Caco-2 (cell line): ENCODE results near the gene RIIAD1. TPM values are rescaled to one million over a fixed set of nuclear protein-coding genes. Genes with fewer than 3 reads are reported as not detected.

Experiments used
- BruUV-seq: library from RNA; stranded (reverse); fragments of 400-500 nt; replicated peaks from 2 replicates; lab custom pipeline; 2021; lab: Mats Ljungman, UMichigan
- CTCF ChIA-PET: fragments of 300-600 bp; sonication (Branson Sonifier 250); formaldehyde crosslinking; loops from one replicate; lab custom pipeline; 2022; ENCODE audit warnings: antibody characterized with exemption; lab: Charles Lee
- POLR2A ChIA-PET: fragments of 300-600 bp; sonication (Branson Sonifier 250); formaldehyde crosslinking; loops from one replicate; lab custom pipeline; 2022; ENCODE audit warnings: antibody characterized with exemption; lab: Charles Lee
- DNase-seq, 2 experiments: peaks; one replicate each; pipeline versions ENCODE4 v3.0.0 to v3.0.0-alpha.2; 2020 to 2022
- H3K27me3 ChIP-seq: replicated peaks from 2 replicates; pipeline ENCODE4 v1.6.0; 2011; ENCODE audit warnings: low read length; ENCODE audit not compliant: control insufficient read depth, insufficient read depth
- H3K36me3 ChIP-seq: 2 replicates; pipeline ENCODE4 v1.5.1; 2011; ENCODE audit warnings: low read length; ENCODE audit not compliant: control insufficient read depth, insufficient read depth
- H3K4me1 ChIP-seq: fragments of 250-450 bp; sonication (Bioruptor Pico); 2 replicates; pipeline ENCODE4 v1.5.1; 2020; ENCODE audit warnings: mild to moderate bottlenecking
- H3K4me3 ChIP-seq: 2 replicates; pipeline ENCODE4 v1.5.1; 2011; ENCODE audit warnings: low read depth, mild to moderate bottlenecking, control low read depth, low read length
- H3K9me3 ChIP-seq: fragments of 250-450 bp; sonication (Bioruptor Pico); 2 replicates; pipeline ENCODE4 v1.5.1; 2020; ENCODE audit warnings: mild to moderate bottlenecking, moderate library complexity
- H3K27ac Mint-ChIP-seq: one replicate; pipeline ENCODE4 v1.8.0; 2022; ENCODE audit warnings: mixed read lengths; ENCODE audit not compliant: unreplicated experiment
- H3K27me3 Mint-ChIP-seq: one replicate; pipeline ENCODE4 v1.8.0; 2022; ENCODE audit warnings: mixed read lengths; ENCODE audit not compliant: insufficient read depth, unreplicated experiment
- H3K36me3 Mint-ChIP-seq: one replicate; pipeline ENCODE4 v1.8.0; 2022; ENCODE audit warnings: mild to moderate bottlenecking, mixed read lengths; ENCODE audit not compliant: insufficient read depth, unreplicated experiment
- H3K4me1 Mint-ChIP-seq: one replicate; pipeline ENCODE4 v1.8.0; 2022; ENCODE audit warnings: low read depth, mixed read lengths; ENCODE audit not compliant: unreplicated experiment
- H3K4me3 Mint-ChIP-seq: one replicate; pipeline ENCODE4 v1.8.0; 2022; ENCODE audit warnings: mild to moderate bottlenecking, moderate library complexity, mixed read lengths; ENCODE audit not compliant: unreplicated experiment
- H3K9me3 Mint-ChIP-seq: one replicate; pipeline ENCODE4 v1.8.0; 2022; ENCODE audit warnings: mixed read lengths; ENCODE audit not compliant: unreplicated experiment
- intact Hi-C: fragments of 100-400 bp; cut with micrococcal nuclease; formaldehyde crosslinking; loops from one replicate; pipeline ENCODE4 v1.10.0; 2022; ENCODE audit not compliant: unreplicated experiment
- total RNA-seq: library from RNA; stranded (reverse); gene quantifications from 2 replicates; pipeline ENCODE4 v1.2.3, GENCODE V29; 2022
- TF ChIP-seq, protein P1 (sequence below), 2 experiments: fragments of 200-600 bp in 1 of 2; IDR thresholded peaks; 1 replicate in 1 of 2; 2 replicates in 1 of 2; pipeline versions ENCODE4 v1.5.1 to v1.8.0; 2011 to 2022; ENCODE audit warnings: antibody characterized with exemption in 1 of 2, control low read depth in 1 of 2, inconsistent platforms in 1 of 2, low read depth in 1 of 2, low read length in 1 of 2, mild to moderate bottlenecking in 1 of 2, moderate library complexity in 1 of 2; ENCODE audit not compliant: insufficient read depth in 1 of 2, severe bottlenecking in 1 of 2, unreplicated experiment in 1 of 2

Gene RIIAD1
- total RNA-seq, 1 experiment from 2014 or later = 1.0 TPM

DNA sequence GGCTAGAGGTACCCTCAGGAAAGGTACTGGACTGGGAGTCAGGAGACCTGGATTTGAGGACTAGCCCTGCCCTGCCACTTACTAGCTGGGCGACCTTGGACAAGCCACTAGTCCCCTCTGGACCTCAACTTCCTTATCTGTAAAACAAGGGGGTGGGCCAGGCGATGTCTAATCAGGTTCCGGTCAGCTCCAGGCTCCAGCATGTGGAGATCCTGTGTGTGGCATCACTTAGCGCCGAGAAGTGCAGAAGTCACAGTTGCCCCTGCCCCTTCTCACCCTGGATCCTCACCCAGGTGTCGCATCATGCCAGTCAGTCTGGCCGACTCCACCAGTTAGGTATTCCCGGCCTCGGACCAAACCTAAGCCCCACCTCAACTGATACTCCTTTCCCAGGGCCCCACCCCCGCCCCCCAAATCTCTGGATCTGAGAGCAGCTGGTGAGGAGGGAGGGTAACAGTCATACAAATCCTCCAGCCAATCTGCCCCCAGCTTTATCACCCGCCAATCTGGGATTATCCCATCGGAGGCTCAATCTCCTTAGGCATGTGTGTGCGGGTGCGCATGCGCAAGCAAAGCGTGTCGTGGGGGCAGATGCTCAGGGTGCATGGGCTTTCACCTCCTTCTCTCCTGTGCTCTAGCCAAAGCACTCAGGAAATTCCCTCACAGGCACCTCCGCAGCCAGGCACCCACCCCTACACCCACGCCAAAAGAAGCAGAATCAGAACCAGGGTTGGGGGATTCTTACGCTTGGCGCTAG lies 10.1 kb upstream of the RIIAD1 start:
- Mint-ChIP-seq H3K4me1 (peaks cover 13% of the 10 kb centered on the region), H3K27ac (no peak overlapping the region), H3K4me3 (no peak overlapping the region), H3K9me3 (no peaks in the 10 kb centered on the region), H3K27me3 (no peaks in the 10 kb centered on the region), H3K36me3 (no peaks in the 10 kb centered on the region)
- H3K4me1 ChIP-seq = peaks cover 19% of the 10 kb centered on the region
- intact Hi-C loops = no loop called here
- no peaks in the 10 kb centered on the region for H3K36me3 ChIP-seq
- no TSS peak for BruUV-seq
- no peaks in the 10 kb centered on the region for H3K9me3 ChIP-seq
- TF ChIP-seq, protein P1, sequence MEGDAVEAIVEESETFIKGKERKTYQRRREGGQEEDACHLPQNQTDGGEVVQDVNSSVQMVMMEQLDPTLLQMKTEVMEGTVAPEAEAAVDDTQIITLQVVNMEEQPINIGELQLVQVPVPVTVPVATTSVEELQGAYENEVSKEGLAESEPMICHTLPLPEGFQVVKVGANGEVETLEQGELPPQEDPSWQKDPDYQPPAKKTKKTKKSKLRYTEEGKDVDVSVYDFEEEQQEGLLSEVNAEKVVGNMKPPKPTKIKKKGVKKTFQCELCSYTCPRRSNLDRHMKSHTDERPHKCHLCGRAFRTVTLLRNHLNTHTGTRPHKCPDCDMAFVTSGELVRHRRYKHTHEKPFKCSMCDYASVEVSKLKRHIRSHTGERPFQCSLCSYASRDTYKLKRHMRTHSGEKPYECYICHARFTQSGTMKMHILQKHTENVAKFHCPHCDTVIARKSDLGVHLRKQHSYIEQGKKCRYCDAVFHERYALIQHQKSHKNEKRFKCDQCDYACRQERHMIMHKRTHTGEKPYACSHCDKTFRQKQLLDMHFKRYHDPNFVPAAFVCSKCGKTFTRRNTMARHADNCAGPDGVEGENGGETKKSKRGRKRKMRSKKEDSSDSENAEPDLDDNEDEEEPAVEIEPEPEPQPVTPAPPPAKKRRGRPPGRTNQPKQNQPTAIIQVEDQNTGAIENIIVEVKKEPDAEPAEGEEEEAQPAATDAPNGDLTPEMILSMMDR (IDR thresholded peaks at IDR 0.05; ENCODE audit: insufficient read depth in 1 of 2, low read depth in 1 of 2, low read length in 1 of 2, severe bottlenecking in 1 of 2, unreplicated experiment in 1 of 2) = no peak
- no peak for DNase-seq
- no peaks in the 10 kb centered on the region for H3K27me3 ChIP-seq
- ChIA-PET CTCF (no interaction called here), POLR2A (no interaction called here)
- H3K4me3 ChIP-seq = no peak overlapping the region

DNA sequence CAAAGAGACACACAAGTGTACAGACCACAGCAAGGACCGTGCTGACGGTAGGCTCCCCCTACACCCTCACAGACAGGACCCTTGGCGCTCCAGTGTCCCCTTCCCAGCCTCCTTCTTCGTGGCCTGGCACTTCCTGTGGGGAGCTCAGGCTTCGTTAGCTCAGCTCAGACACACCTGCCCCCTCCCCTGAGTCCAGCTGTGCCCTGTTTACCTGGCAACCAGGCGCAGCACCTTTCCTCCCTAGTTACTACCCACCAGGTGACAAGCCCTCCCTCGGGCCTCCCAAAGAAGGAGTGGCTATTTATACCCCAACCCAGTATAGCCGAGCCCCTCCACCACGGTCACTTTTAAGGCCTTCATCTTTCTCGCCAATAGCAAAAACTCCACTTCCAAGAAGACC lies 9.4 kb upstream of the RIIAD1 start:
- Mint-ChIP-seq H3K9me3 (no peaks in the 10 kb centered on the region), H3K27ac (no peak overlapping the region), H3K27me3 (peaks cover under 1% of the 10 kb centered on the region), H3K4me3 (no peak overlapping the region), H3K4me1 (peaks cover 16% of the 10 kb centered on the region), H3K36me3 (no peaks in the 10 kb centered on the region)
- intact Hi-C loops = no loop called here
- no TSS peak for BruUV-seq
- POLR2A ChIA-PET = no interaction called here
- Histone ChIP-seq H3K36me3 (no peaks in the 10 kb centered on the region), H3K4me3 (no peak overlapping the region), H3K4me1 (peaks cover 19% of the 10 kb centered on the region), H3K9me3 (no peaks in the 10 kb centered on the region), H3K27me3 (no peaks in the 10 kb centered on the region)
- no peak for DNase-seq
- TF ChIP-seq, protein P1 (IDR thresholded peaks at IDR 0.05; ENCODE audit: insufficient read depth in 1 of 2, low read depth in 1 of 2, low read length in 1 of 2, severe bottlenecking in 1 of 2, unreplicated experiment in 1 of 2) = no peak
- CTCF ChIA-PET = no interaction called here

DNA sequence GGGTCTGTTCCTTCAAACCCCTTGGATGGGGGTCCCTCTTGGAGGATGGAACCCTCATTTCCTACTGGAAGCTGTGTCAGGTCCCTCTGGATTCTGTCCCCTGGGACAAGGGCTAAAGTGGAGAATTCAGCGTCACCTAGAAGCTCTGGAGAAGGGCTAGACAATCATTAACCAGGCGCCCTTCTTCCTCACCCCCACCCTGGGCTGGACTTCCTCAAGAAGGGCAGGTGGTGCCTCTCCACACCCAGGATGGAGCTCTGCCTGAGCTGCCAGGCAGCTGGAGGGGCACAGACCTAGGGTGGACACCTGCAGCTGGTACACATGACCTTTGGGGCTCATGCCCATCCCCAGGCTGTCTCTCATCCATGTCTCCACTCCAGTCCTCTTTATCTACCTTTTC lies 8.3 kb upstream of the RIIAD1 start:
- TF ChIP-seq, protein P1 (IDR thresholded peaks at IDR 0.05; ENCODE audit: insufficient read depth in 1 of 2, low read depth in 1 of 2, low read length in 1 of 2, severe bottlenecking in 1 of 2, unreplicated experiment in 1 of 2) = no peak
- H3K9me3 Mint-ChIP-seq = no peaks in the 10 kb centered on the region
- Histone ChIP-seq H3K27me3 (no peaks in the 10 kb centered on the region), H3K4me1 (peaks cover 19% of the 10 kb centered on the region), H3K36me3 (no peaks in the 10 kb centered on the region), H3K9me3 (no peaks in the 10 kb centered on the region), H3K4me3 (no peak overlapping the region)
- no peaks in the 10 kb centered on the region for H3K36me3 Mint-ChIP-seq
- peak; percentile 72 to 79 for DNase-seq
- H3K27ac Mint-ChIP-seq = no peak overlapping the region
- POLR2A ChIA-PET = no interaction called here
- BruUV-seq = no TSS peak
- peaks cover 26% of the 10 kb centered on the region for H3K4me1 Mint-ChIP-seq
- CTCF ChIA-PET = interaction anchor here (0.9 to 1.4 kb wide), 3 partner anchors 11 to 22 kb away, joined by 3 to 7 read pairs (median 4); no protein-coding TSS in a partner anchor
- peaks cover 3% of the 10 kb centered on the region for H3K27me3 Mint-ChIP-seq
- H3K4me3 Mint-ChIP-seq = no peak overlapping the region
- intact Hi-C loops = no loop called here
